IMR-90 (cell line): Measurements from ENCODE around the gene BCL2L13. TPM values are rescaled to one million over a fixed set of nuclear protein-coding genes. Genes with fewer than 3 reads are reported as not detected.

Experiments used
- ATAC-seq: fragments of 200-7000 bp; cut with Tn5 transposase; 2 replicates; pipeline ENCODE4 v1.9.1; 2020; ENCODE audit warnings: low read depth, mild to moderate bottlenecking, moderate library complexity
- BruUV-seq: library from RNA; stranded (reverse); fragments of 400-500 nt; replicated peaks from 2 replicates; lab custom pipeline; 2021; lab: Mats Ljungman, UMichigan
- CTCF ChIA-PET: fragments of 300-600 bp; formaldehyde crosslinking; extraction: SDS; loops from one replicate; lab custom pipeline; 2021; ENCODE audit warnings: antibody characterized with exemption; lab: Yijun Ruan, JAX
- POLR2A ChIA-PET: fragments of 300-600 bp; sonication (Branson Sonifier 250); formaldehyde crosslinking; loops from one replicate; lab custom pipeline; 2022; ENCODE audit warnings: antibody characterized with exemption; ENCODE audit not compliant: unreplicated experiment; lab: Charles Lee
- DNase-seq: peaks from one replicate; pipeline ENCODE4 v3.0.0; 2013
- H2AFZ ChIP-seq: replicated peaks from 2 replicates; pipeline ENCODE3; 2013; ENCODE audit warnings: low read length, mild to moderate bottlenecking; ENCODE audit not compliant: poor library complexity
- H2AK5ac ChIP-seq: 2 replicates; pipeline ENCODE4 v1.6.1; 2013; ENCODE audit warnings: low read depth, low read length, inconsistent platforms
- H2AK9ac ChIP-seq: replicated peaks from 2 replicates; pipeline ENCODE3; 2013; ENCODE audit warnings: mild to moderate bottlenecking, low read depth, low read length, moderate library complexity; ENCODE audit not compliant: poor library complexity
- H2BK120ac ChIP-seq: 2 replicates; pipeline ENCODE4 v1.6.1; 2013; ENCODE audit warnings: low read depth, low read length, inconsistent platforms
- H2BK15ac ChIP-seq: 3 replicates; pipeline ENCODE4 v1.6.1; 2013; ENCODE audit warnings: low read depth, low read length, inconsistent platforms
- H2BK20ac ChIP-seq: 2 replicates; pipeline ENCODE4 v1.6.1; 2013; ENCODE audit warnings: low read depth, mild to moderate bottlenecking, inconsistent platforms, low read length, moderate library complexity
- H2BK5ac ChIP-seq: 2 replicates; pipeline ENCODE4 v1.6.1; 2013; ENCODE audit warnings: mild to moderate bottlenecking, low read depth, low read length, inconsistent platforms; ENCODE audit not compliant: poor library complexity, severe bottlenecking
- H3K14ac ChIP-seq: replicated peaks from 2 replicates; pipeline ENCODE4 v1.6.1; 2013; ENCODE audit warnings: low read depth, low read length, inconsistent platforms
- H3K18ac ChIP-seq: 2 replicates; pipeline ENCODE4 v1.6.1; 2013; ENCODE audit warnings: low read depth, low read length, control low read depth
- H3K23ac ChIP-seq: 2 replicates; pipeline ENCODE4 v1.6.1; 2013; ENCODE audit warnings: low read depth, low read length, inconsistent platforms
- H3K27ac ChIP-seq: 2 replicates; pipeline ENCODE4 v1.5.1; 2013; ENCODE audit warnings: mild to moderate bottlenecking, control low read depth, low read length; ENCODE audit not compliant: insufficient read depth
- H3K27me3 ChIP-seq: 2 replicates; pipeline ENCODE4 v1.6.1; 2013; ENCODE audit warnings: low read length; ENCODE audit not compliant: control insufficient read depth, insufficient read depth
- H3K36me3 ChIP-seq: 2 replicates; pipeline ENCODE4 v1.6.1; 2013; ENCODE audit warnings: low read length, mixed read lengths; ENCODE audit not compliant: control insufficient read depth, insufficient read depth
- H3K4ac ChIP-seq: 2 replicates; pipeline ENCODE4 v1.6.1; 2013; ENCODE audit warnings: low read depth, low read length, inconsistent platforms
- H3K4me1 ChIP-seq: 2 replicates; pipeline ENCODE4 v1.6.1; 2013; ENCODE audit warnings: low read length, mixed read lengths; ENCODE audit not compliant: control insufficient read depth, insufficient read depth
- H3K4me2 ChIP-seq: 2 replicates; pipeline ENCODE4 v1.6.1; 2013; ENCODE audit warnings: low read depth, mild to moderate bottlenecking, control low read depth, low read length, moderate library complexity
- H3K4me3 ChIP-seq: 2 replicates; pipeline ENCODE4 v1.5.1; 2013; ENCODE audit warnings: low read depth, mild to moderate bottlenecking, control low read depth, low read length, moderate library complexity; ENCODE audit not compliant: insufficient read depth
- H3K56ac ChIP-seq: 2 replicates; pipeline ENCODE4 v1.6.1; 2013; ENCODE audit warnings: low read length, inconsistent platforms; ENCODE audit not compliant: insufficient read depth; ENCODE audit errors: extremely low read depth
- H3K79me1 ChIP-seq, 2 experiments: 2 replicates each; pipeline ENCODE4 v1.6.1; 2013; ENCODE audit warnings: low read length in 2 of 2, inconsistent platforms in 1 of 2, low read depth in 1 of 2
- H3K9ac ChIP-seq: 2 replicates; pipeline ENCODE4 v1.6.1; 2013; ENCODE audit warnings: low read depth, low read length, control low read depth
- H3K9me1 ChIP-seq: 2 replicates; pipeline ENCODE4 v1.6.1; 2013; ENCODE audit warnings: low read length, inconsistent platforms; ENCODE audit not compliant: insufficient read depth
- H3K9me3 ChIP-seq: 2 replicates; pipeline ENCODE4 v1.6.1; 2013; ENCODE audit warnings: low read length; ENCODE audit not compliant: control insufficient read depth, insufficient read depth
- H4K20me1 ChIP-seq: 2 replicates; pipeline ENCODE4 v1.6.1; 2013; ENCODE audit warnings: low read length, inconsistent platforms; ENCODE audit not compliant: insufficient read depth
- H4K5ac ChIP-seq: 2 replicates; pipeline ENCODE4 v1.6.1; 2013; ENCODE audit warnings: mild to moderate bottlenecking, low read depth, low read length, control low read depth
- H4K8ac ChIP-seq, 2 experiments: 2 replicates each; pipeline ENCODE4 v1.6.1; 2013; ENCODE audit warnings: low read depth in 2 of 2, low read length in 2 of 2, control low read depth in 1 of 2, inconsistent platforms in 1 of 2
- H4K91ac ChIP-seq: 2 replicates; pipeline ENCODE4 v1.6.1; 2013; ENCODE audit warnings: low read depth, low read length, inconsistent platforms; ENCODE audit not compliant: insufficient read depth
- BHLHE40 ChIP-seq: fragments of 150-350 bp; IDR thresholded peaks from 2 replicates; pipeline ENCODE4 v1.6.1; 2016; ENCODE audit warnings: mild to moderate bottlenecking, low read depth, low read length
- CEBPB ChIP-seq: IDR thresholded peaks from 2 replicates; pipeline ENCODE4 v1.6.1; 2012; ENCODE audit warnings: low read depth, low read length, improper control_type of control experiment
- CHD1 ChIP-seq: IDR thresholded peaks from 2 replicates; pipeline ENCODE4 v1.6.1; 2012; ENCODE audit warnings: low read depth, low read length, improper control_type of control experiment
- CTCF ChIP-seq: conservative IDR thresholded peaks from 2 replicates; pipeline ENCODE4 v1.5.1; 2012; ENCODE audit warnings: mild to moderate bottlenecking, low read depth, low read length, improper control_type of control experiment
- ELK1 ChIP-seq: fragments of 150-350 bp; IDR thresholded peaks from 2 replicates; pipeline ENCODE4 v1.6.1; 2016; ENCODE audit warnings: low read depth, mild to moderate bottlenecking, low read length, moderate library complexity, borderline replicate concordance
- FOS ChIP-seq: fragments of 150-350 bp; IDR thresholded peaks from 2 replicates; pipeline ENCODE4 v1.6.1; 2016; ENCODE audit warnings: low read depth, low read length
- MAFK ChIP-seq: IDR thresholded peaks from 2 replicates; pipeline ENCODE4 v1.6.1; 2012; ENCODE audit warnings: low read depth, low read length, improper control_type of control experiment
- MAZ ChIP-seq: IDR thresholded peaks from 2 replicates; pipeline ENCODE4 v1.6.1; 2012; ENCODE audit warnings: low read depth, mild to moderate bottlenecking, low read length, improper control_type of control experiment, moderate library complexity, borderline replicate concordance
- MXI1 ChIP-seq: IDR thresholded peaks from 2 replicates; pipeline ENCODE4 v1.6.1; 2012; ENCODE audit warnings: low read depth, mild to moderate bottlenecking, low read length, moderate library complexity, borderline replicate concordance
- NFE2L2 ChIP-seq: fragments of 150-350 bp; IDR thresholded peaks from 2 replicates; pipeline ENCODE4 v1.6.1; 2016; ENCODE audit warnings: low read depth, mild to moderate bottlenecking, low read length
- POLR2A ChIP-seq: IDR thresholded peaks from 2 replicates; pipeline ENCODE4 v1.6.1; 2012; ENCODE audit warnings: mild to moderate bottlenecking, low read depth, low read length
- RAD21 ChIP-seq: IDR thresholded peaks from 2 replicates; pipeline ENCODE4 v1.6.1; 2012; ENCODE audit warnings: low read length, improper control_type of control experiment
- RCOR1 ChIP-seq: IDR thresholded peaks from 2 replicates; pipeline ENCODE4 v1.6.1; 2012; ENCODE audit warnings: mild to moderate bottlenecking, low read length, improper control_type of control experiment; ENCODE audit not compliant: insufficient replicate concordance
- RFX5 ChIP-seq: IDR thresholded peaks from 2 replicates; pipeline ENCODE4 v1.8.0; 2012; ENCODE audit warnings: low read depth, mild to moderate bottlenecking, low read length, moderate library complexity
- SMC3 ChIP-seq: fragments of 150-350 bp; IDR thresholded peaks from 2 replicates; pipeline ENCODE4 v1.6.1; 2016; ENCODE audit warnings: low read depth, mild to moderate bottlenecking, antibody characterized with exemption, low read length, moderate library complexity
- USF2 ChIP-seq: fragments of 150-350 bp; IDR thresholded peaks from 2 replicates; pipeline ENCODE4 v1.6.1; 2017; ENCODE audit warnings: mild to moderate bottlenecking, antibody characterized with exemption, low read length, low read depth
- WGBS, 2 experiments: methylation state at CpG; one replicate each; pipeline versions ENCODE4 v1.1.5 to v1.1.7; 2013; ENCODE audit warnings: missing lambda C conversion rate in 2 of 2; ENCODE audit not compliant: insufficient read length in 1 of 2; ENCODE audit errors: extremely low coverage in 2 of 2; 5-methylcytosine and 5-hydroxymethylcytosine counted together
- dilution Hi-C: fragments of 300-500 bp; cut with HindIII; formaldehyde crosslinking; loops from one replicate; pipeline ENCODE4 v1.14.3; 2018; ENCODE audit warnings: low sequenced_read_pairs; ENCODE audit not compliant: unreplicated experiment
- in situ Hi-C: fragments of 300-500 bp; cut with MboI; formaldehyde crosslinking; loops from 3 replicates; pipeline ENCODE4 v1.14.3; 2019; ENCODE audit warnings: low sequenced_read_pairs, inconsistent platforms, mixed read lengths
- intact Hi-C: fragments of 100-400 bp; cut with micrococcal nuclease; formaldehyde crosslinking; loops from 2 replicates; pipeline ENCODE4 v1.10.0; 2022
- polyA plus RNA-seq, 3 experiments: library from polyadenylated mRNA; depleted of rRNA; stranded (reverse); fragments of >200 nt; gene quantifications; 2 replicates each; pipeline ENCODE4 v1.2.3, GENCODE V29; 2012; ENCODE audit warnings: low replicate concordance in 1 of 3
- total RNA-seq: library from RNA; depleted of rRNA; stranded (reverse); fragments of >200 nt; gene quantifications from 2 replicates; pipeline ENCODE4 v1.2.3, GENCODE V29; 2012

The BCL2L13 gene
- total and polyA plus RNA-seq, 2 of the 4 experiments (the other 2 are of a cell fraction), result 42.6 to 86.7 TPM

- BruUV-seq, result no TSS peak
- in situ Hi-C loops, result loop anchor here (5.0 kb wide), 1 partner anchor 53 kb away; no protein-coding TSS in a partner anchor
- no peak for TF ChIP-seq USF2
- TF ChIP-seq RCOR1, result no peak
- TF ChIP-seq CEBPB, result no peak
- TF ChIP-seq CTCF, result no peak
- no peak for TF ChIP-seq FOS
- TF ChIP-seq CHD1, result no peak
- TF ChIP-seq NFE2L2, result no peak
- no peak for TF ChIP-seq BHLHE40
- no peak for TF ChIP-seq SMC3
- TF ChIP-seq MAZ, result no peak
- no peak for TF ChIP-seq MAFK
- no peak for TF ChIP-seq RFX5
- no peak for TF ChIP-seq MXI1
- TF ChIP-seq RAD21, result no peak
- no peak for TF ChIP-seq ELK1
- no peak for TF ChIP-seq POLR2A
These were observed 3.9 kb upstream of the BCL2L13 start for GRCh38 chr22:17634696-17635095.

More at GRCh38 chr22:17634696-17635095, 3.9 kb upstream of the BCL2L13 start:
- no peak overlapping the region for H3K4me3 ChIP-seq
- no CpG with 5 or more reads among the region's 3 CpGs for WGBS, 2 experiments
- no peak overlapping the region for H4K91ac ChIP-seq
- H3K9ac ChIP-seq, result no peak overlapping the region
- H2BK20ac ChIP-seq, result no peak overlapping the region
- no peak overlapping the region for H4K5ac ChIP-seq
- H3K27ac ChIP-seq, result no peak overlapping the region
- CTCF ChIA-PET, result no interaction called here
- no peaks in the 10 kb centered on the region for H3K36me3 ChIP-seq
- no peaks in the 10 kb centered on the region for H3K27me3 ChIP-seq
- DNase-seq (no peak), ATAC-seq (no peak)
- no peak overlapping the region for H3K14ac ChIP-seq
- H3K4me2 ChIP-seq, result no peak overlapping the region
- no peaks in the 10 kb centered on the region; the same call in 1 of the 2 replicates for H3K9me1 ChIP-seq
- peaks cover 2% of the 10 kb centered on the region for H3K4me1 ChIP-seq
- no peaks in the 10 kb centered on the region for H4K20me1 ChIP-seq
- no peaks in the 10 kb centered on the region for H3K9me3 ChIP-seq
- no peak overlapping the region for H4K8ac ChIP-seq
- no peak overlapping the region for H3K56ac ChIP-seq
- no peak overlapping the region for H2AK9ac ChIP-seq
- no peak overlapping the region; the same call in 1 of the 2 replicates for H2BK120ac ChIP-seq
- intact Hi-C loops, result loop anchor here (5.0 kb wide), 1 partner anchor 78 kb away; no protein-coding TSS in a partner anchor
- dilution Hi-C loops, result no loop called here
- H3K23ac ChIP-seq, result no peak overlapping the region
- H2AK5ac ChIP-seq, result no peak overlapping the region
- H3K79me1 ChIP-seq, result peaks cover 0 to 32% of the 10 kb centered on the region in 2 experiments; a peak in 2 of 4 replicates
- H2AFZ ChIP-seq, result no peak overlapping the region
- peak overlapping the region; percentile 61; the same call in 1 of the 2 replicates for H3K4ac ChIP-seq
- POLR2A ChIA-PET, result no interaction called here
- H2BK5ac ChIP-seq, result no peak overlapping the region
- H2BK15ac ChIP-seq, result no peak overlapping the region; the same call in 2 of the 3 replicates
- no peak overlapping the region for H3K18ac ChIP-seq
